ENCODE data around the gene FADD. TPM values are rescaled to one million over a fixed set of nuclear protein-coding genes. Genes with fewer than 3 reads are reported as not detected.

The FADD gene
- total RNA-seq, 4 donors from 2014 or later: 17.0 to 26.6 (median 21.9) TPM

GRCh38 chr11:70191495-70192140 is 11.5 kb upstream of the FADD start:
- H3K4me1 ChIP-seq: peaks cover 0 to 5% (median 0%) of the 10 kb centered on the region in 3 donors
- no peaks in the 10 kb centered on the region for H3K9me3 ChIP-seq
- H3K27ac ChIP-seq: no peak overlapping the region
- H3K27me3 ChIP-seq: peaks cover 33% of the 10 kb centered on the region
- no peak overlapping the region for H3K4me3 ChIP-seq
- peak; percentile 60 for ATAC-seq
- TF ChIP-seq POLR2A (IDR thresholded peaks at IDR 0.05) (no peak), EP300 (IDR thresholded peaks at IDR 0.05) (no peak), CTCF (IDR thresholded peaks at IDR 0.05) (peak in 3 of 4 experiments; percentile 74 to 87 (median 81))
- H3K36me3 ChIP-seq: no peaks in the 10 kb centered on the region
- WGBS, 2 donors (ENCODE audit: low coverage in 1 of 2): 13 to 17% methylated on average over 2 to 9 of the region's 22 CpGs

GRCh38 chr11:70192666-70193410 is 10.3 kb upstream of the FADD start:
- 60 to 69% methylated on average over 1 to 9 of the region's 15 CpGs for WGBS, 2 donors (ENCODE audit: low coverage in 1 of 2)
- Histone ChIP-seq H3K27me3 (peaks cover 41% of the 10 kb centered on the region), H3K4me1 (peaks cover 0 to 5% (median 0%) of the 10 kb centered on the region in 3 donors), H3K4me3 (no peak overlapping the region), H3K27ac (no peak overlapping the region), H3K36me3 (no peaks in the 10 kb centered on the region), H3K9me3 (no peaks in the 10 kb centered on the region)
- no peak for ATAC-seq
- TF ChIP-seq POLR2AphosphoS5 (IDR thresholded peaks at IDR 0.05) (no peak), CTCF (IDR thresholded peaks at IDR 0.05) (no peak), POLR2A (IDR thresholded peaks at IDR 0.05) (no peak)

- no peak for ATAC-seq
- WGBS, 2 donors (ENCODE audit: low coverage in 1 of 2): 60 to 81% methylated on average over 2 to 7 of the region's 7 CpGs
These were observed 9.4 kb upstream of the FADD start for GRCh38 chr11:70193411-70194292.

More at GRCh38 chr11:70193411-70194292, 9.4 kb upstream of the FADD start:
- Histone ChIP-seq H3K27ac (no peak overlapping the region), H3K27me3 (peaks cover 44% of the 10 kb centered on the region), H3K4me1 (peaks cover 0 to 5% (median 0%) of the 10 kb centered on the region in 3 donors), H3K9me3 (no peaks in the 10 kb centered on the region), H3K36me3 (no peaks in the 10 kb centered on the region), H3K4me3 (no peak overlapping the region)
- TF ChIP-seq POLR2AphosphoS5 (IDR thresholded peaks at IDR 0.05) (no peak), EP300 (IDR thresholded peaks at IDR 0.05) (no peak), POLR2A (IDR thresholded peaks at IDR 0.05) (no peak), CTCF (IDR thresholded peaks at IDR 0.05) (no peak)

Data from gastroesophageal sphincter (tissue), 4 donors.